CD4-positive, alpha-beta T cell treated with Interleukin-4 for 1 hour (primary cell): Measurements from ENCODE around the gene MINAR1.

Experiments used
- DNase-seq, 2 donors: peaks; one replicate each; pipeline ENCODE4 v3.0.0-alpha.2; 2020 to 2022

MINAR1 gene

DNA sequence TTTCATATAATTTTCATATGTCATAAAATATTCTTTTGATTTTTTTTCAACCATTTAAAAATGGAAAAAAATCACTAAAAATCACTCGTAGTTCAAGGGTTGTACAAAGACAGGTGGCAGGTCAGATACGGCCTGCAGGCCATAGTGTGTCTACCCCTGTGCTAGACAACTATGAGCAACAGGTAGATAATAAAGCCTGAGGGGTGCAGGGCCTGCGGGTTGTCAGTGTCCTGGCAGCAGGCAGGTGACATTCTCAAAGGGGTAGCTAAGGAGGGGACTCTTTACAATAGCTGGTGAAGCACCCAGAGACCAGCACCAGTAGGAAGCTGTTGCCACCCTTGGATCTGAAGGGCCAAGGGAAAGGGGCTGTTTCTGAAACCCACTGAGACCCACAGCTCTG, 34.4 kb downstream of the MINAR1 start:
- no peak for DNase-seq

DNA sequence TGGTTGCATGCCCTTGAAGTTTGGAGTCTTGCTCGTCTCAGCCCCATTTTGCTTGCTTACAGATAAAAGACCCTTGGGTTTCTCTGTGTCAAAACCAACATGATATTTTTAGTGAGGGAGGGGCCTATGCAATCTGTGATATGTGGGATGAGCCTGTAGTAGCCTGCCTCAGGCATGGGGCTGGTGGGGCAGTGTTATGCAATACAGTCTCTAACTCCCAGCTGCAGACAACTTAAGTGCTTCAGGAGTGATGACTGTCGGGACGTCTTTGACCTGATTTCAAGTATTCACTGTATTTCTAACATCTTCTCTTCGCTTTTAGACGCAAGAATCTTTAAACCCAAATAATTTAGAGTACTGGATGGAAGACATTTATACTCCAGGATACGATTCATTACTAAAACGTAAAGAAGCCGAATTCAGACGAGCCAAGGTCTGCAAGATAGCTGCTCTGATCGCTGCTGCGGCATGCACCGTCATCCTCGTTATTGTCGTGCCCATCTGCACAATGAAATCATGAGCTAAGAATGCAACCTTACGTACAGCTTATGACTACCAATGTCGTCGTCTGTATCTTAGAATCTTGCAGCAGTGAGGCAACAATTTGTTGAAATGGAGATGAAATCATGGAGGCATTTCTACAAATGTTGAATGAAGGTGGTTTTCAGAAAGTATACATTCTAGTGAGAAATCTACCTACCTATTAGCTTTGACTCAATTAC, 35.9 kb downstream of the MINAR1 start:
- no peak for DNase-seq

DNA sequence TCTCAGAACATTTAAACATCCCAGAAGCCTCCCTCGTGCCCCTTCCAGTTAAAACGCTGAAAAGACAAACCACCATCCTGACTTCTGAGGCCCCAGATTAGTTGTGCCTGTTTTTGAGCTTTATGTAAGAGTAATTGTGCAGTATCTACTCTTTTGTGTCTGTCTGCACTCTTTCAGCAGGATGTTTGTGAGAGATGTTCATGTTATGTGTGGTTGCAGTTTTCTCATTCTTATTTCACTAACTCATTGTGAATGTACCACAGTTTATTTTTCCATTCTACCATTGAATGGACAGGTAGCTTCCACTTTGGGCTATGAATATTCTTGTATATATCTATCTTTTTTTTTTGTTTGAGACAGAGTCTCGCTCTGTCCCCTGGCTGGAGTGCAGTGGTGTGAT, 40.3 kb downstream of the MINAR1 start:
- no peak for DNase-seq

DNA sequence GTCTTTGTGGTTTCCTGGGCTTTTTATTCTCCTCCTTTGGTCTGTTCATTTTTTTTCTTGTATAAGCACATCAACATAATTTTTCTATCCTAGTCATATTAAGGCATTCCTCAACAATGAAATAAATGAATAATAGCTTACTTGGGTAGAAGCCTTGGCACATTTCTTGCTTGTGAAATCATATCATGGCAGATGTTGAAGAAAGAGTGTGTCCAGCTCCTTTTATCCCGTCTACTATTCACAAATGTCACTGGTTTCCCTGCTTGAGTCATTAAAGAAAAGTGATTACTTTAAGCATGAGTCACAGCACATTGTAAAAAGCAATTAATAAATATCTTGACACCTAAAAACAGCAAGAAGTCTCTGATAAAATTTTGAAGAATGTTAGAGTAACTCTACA, 42.1 kb downstream of the MINAR1 start:
- no peak for DNase-seq

DNA sequence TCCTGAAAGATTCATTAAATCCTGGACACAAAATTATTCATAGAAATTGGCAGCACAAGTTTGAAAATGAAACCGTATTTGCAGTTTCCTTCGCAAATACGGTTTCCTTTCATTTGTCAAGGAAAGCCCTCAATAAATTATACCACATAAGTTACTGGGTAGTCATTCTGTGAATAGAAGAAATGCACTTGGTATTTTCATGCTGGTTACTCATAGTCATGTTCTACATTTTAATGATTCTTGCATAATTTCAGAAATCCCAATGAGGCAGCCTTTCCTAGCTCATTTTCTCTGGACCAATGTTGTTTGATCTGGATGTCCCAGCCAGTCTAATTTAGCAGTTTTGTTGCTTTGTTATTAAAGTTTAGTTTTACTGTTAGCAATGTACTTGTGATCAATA, 43.2 kb downstream of the MINAR1 start:
- no peak for DNase-seq

DNA sequence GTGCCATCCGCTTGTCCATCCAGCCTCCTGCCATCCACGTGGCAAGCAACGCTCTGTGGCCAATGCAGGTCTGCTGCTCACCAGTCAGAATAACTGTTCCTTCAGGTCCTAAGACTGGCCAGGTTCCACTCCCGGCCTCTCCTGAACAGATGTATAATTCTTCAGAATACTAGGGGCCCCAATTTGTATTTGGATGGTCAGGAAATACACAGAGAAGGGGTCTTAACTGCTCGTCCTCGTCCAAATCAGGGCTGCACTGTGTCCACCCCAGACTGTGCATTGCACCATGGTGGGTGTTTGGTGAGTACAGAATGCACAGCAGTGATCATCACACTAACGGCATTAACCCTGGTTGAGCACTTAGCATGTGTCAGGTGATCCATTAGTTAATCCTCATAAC, 46.0 kb downstream of the MINAR1 start:
- DNase-seq, result no peak

DNA sequence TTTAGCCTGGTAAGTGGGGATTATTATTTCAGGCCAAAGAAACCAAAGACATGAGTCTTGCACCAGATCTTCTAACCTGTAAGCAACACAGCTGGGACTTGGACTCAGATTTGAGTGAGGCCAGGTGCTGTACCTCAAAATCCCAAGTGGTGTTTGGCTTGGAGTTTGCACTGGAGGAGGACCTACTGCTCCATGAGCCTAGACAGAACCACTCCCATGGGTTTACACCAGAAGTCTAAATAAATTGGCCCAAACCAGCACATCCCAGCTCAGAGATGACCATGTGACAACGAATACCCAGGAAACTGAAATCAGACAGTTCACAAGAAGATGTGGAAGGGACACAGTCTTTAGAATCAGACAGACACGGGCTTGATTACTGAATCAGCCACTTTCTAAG, 47.5 kb downstream of the MINAR1 start:
- no peak for DNase-seq

DNA sequence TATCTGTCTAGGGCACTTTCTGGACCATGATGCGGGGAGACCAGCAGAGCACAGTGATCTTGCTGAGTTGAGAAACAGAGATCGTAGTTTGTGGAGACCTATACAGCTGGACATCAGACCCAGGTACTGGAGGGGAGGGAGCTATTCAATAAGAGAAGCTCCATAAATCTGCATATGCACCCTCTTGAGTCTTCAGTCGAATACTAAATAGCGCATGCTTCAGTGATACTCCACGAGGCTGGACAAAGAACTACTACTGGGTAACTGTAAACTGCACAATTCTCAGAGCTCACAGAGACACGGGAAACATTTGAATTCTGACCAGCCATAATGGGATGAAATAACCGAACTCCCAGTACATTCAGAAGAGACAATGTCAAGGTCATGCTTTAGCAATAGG, 49.7 kb downstream of the MINAR1 start:
- no peak for DNase-seq
